Uterus (tissue), 2 donors: ENCODE results near the gene LOXL3.

Experiments
- CTCF ChIP-seq, 4 experiments: fragments of 200-600 bp in 2 of 4; fragments of 450-650 bp in 2 of 4; sonication (generic) in 2 of 4; IDR thresholded peaks; one replicate each; pipeline ENCODE4 v1.5.1; 2016 to 2019; ENCODE audit warnings: antibody characterized with exemption in 4 of 4, mild to moderate bottlenecking in 2 of 4, moderate library complexity in 1 of 4
- POLR2A ChIP-seq, 2 donors: fragments of 450-650 bp; IDR thresholded peaks; one replicate each; pipeline ENCODE4 v1.6.1; 2016; ENCODE audit warnings: antibody characterized with exemption in 2 of 2, mild to moderate bottlenecking in 1 of 2, moderate library complexity in 1 of 2

GRCh38 chr2:74540291-74540690 is 13.5 kb downstream of the LOXL3 start:
- no peak for TF ChIP-seq CTCF (IDR thresholded peaks at IDR 0.05)
- TF ChIP-seq POLR2A (IDR thresholded peaks at IDR 0.05) = no peak
